ENCODE results near the gene TMEM263.

- no peak for TF ChIP-seq POLR2A (IDR thresholded peaks at IDR 0.05)
- TF ChIP-seq CTCF (IDR thresholded peaks at IDR 0.05): no peak
Observed at GRCh38 chr12:106962286-106962685, 6.6 kb downstream of the TMEM263 start.

Measured in right lobe of liver (tissue), 4 donors.